ENCODE measurements around the gene OR2V2. TPM values are rescaled to one million over a fixed set of nuclear protein-coding genes. Genes with fewer than 3 reads are reported as not detected.

The OR2V2 gene
- total RNA-seq, 1 donor from 2014 or later, result not detected

- intact Hi-C loops (cut with micrococcal nuclease), result no loop called here
Observed at GRCh38 chr5:181142054-181142453, 5.3 kb upstream of the OR2V2 start.

- intact Hi-C loops (cut with micrococcal nuclease), result no loop called here
Observed at GRCh38 chr5:181145133-181145532, 2.3 kb upstream of the OR2V2 start.

- intact Hi-C loops (cut with micrococcal nuclease), result no loop called here
Observed at GRCh38 chr5:181149355-181149754, 2.0 kb downstream of the OR2V2 start.

GRCh38 chr5:181149806-181150733, 2.7 kb downstream of the OR2V2 start:
- intact Hi-C loops (cut with micrococcal nuclease), result no loop called here

- intact Hi-C loops (cut with micrococcal nuclease), result no loop called here
Observed at GRCh38 chr5:181151146-181151545, 3.8 kb downstream of the OR2V2 start.

GRCh38 chr5:181152406-181152805, 5.0 kb downstream of the OR2V2 start:
- intact Hi-C loops (cut with micrococcal nuclease), result no loop called here

- intact Hi-C loops (cut with micrococcal nuclease), result no loop called here
Observed at GRCh38 chr5:181153814-181154213, 6.4 kb downstream of the OR2V2 start.

GRCh38 chr5:181156758-181157157, 9.4 kb downstream of the OR2V2 start:
- intact Hi-C loops (cut with micrococcal nuclease), result no loop called here

- intact Hi-C loops (cut with micrococcal nuclease), result loop anchor here (1.0 kb wide), 1 partner anchor 23 kb away; no protein-coding TSS in a partner anchor
Observed at GRCh38 chr5:181158869-181159268, 11.5 kb downstream of the OR2V2 start.

GRCh38 chr5:181159286-181160151, 12.1 kb downstream of the OR2V2 start:
- intact Hi-C loops (cut with micrococcal nuclease), result loop anchor here (1.0 to 5.0 kb wide), 6 partner anchors 23 to 867 kb away; partner anchors contain the start of genes MAPK9, MGAT1, TRIM41 and ZFP62

GRCh38 chr5:181160152-181160754, 12.9 kb downstream of the OR2V2 start:
- intact Hi-C loops (cut with micrococcal nuclease), result loop anchor here (2.0 to 5.0 kb wide), 5 partner anchors 31 to 868 kb away; partner anchors contain the start of genes MAPK9, MGAT1, TRIM41 and ZFP62

- intact Hi-C loops (cut with micrococcal nuclease), result loop anchor here (2.0 to 5.0 kb wide), 5 partner anchors 30 to 869 kb away; partner anchors contain the start of genes MAPK9, MGAT1, TRIM41 and ZFP62
Observed at GRCh38 chr5:181160755-181161533, 13.6 kb downstream of the OR2V2 start.

- intact Hi-C loops (cut with micrococcal nuclease), result loop anchor here (2.0 to 5.0 kb wide), 5 partner anchors 29 to 869 kb away; partner anchors contain the start of genes MAPK9, MGAT1, TRIM41 and ZFP62
Observed at GRCh38 chr5:181161534-181162175, 14.3 kb downstream of the OR2V2 start.

GRCh38 chr5:181163487-181164075, 16.2 kb downstream of the OR2V2 start:
- intact Hi-C loops (cut with micrococcal nuclease), result loop anchor here (5.0 kb wide), 2 partner anchors 301 to 871 kb away; partner anchors contain the start of genes MAPK9 and ZFP62

- intact Hi-C loops (cut with micrococcal nuclease), result loop anchor here (5.0 kb wide), 2 partner anchors 302 to 872 kb away; partner anchors contain the start of genes MAPK9 and ZFP62
Observed at GRCh38 chr5:181164076-181164952, 16.9 kb downstream of the OR2V2 start.

- intact Hi-C loops (cut with micrococcal nuclease), result no loop called here
Observed at GRCh38 chr5:181166812-181167733, 19.7 kb downstream of the OR2V2 start.
